OCI-LY7 (cell line): ENCODE results near the gene COPE. TPM values are rescaled to one million over a fixed set of nuclear protein-coding genes. Genes with fewer than 3 reads are reported as not detected.

ENCODE experiments used
- BruUV-seq: library from RNA; stranded (reverse); fragments of 400-500 nt; replicated peaks from 2 replicates; lab custom pipeline; 2021; lab: Mats Ljungman, UMichigan
- CTCF ChIA-PET: fragments of 300-600 bp; sonication (Branson Sonifier 250); formaldehyde crosslinking; loops from one replicate; lab custom pipeline; 2022; ENCODE audit warnings: antibody characterized with exemption; ENCODE audit not compliant: unreplicated experiment; lab: Charles Lee
- POLR2A ChIA-PET: fragments of 300-600 bp; sonication (Branson Sonifier 250); formaldehyde crosslinking; loops from one replicate; lab custom pipeline; 2022; ENCODE audit warnings: antibody characterized with exemption; lab: Charles Lee
- DNase-seq: peaks from one replicate; pipeline ENCODE4 v3.0.0-alpha.2; 2015; ENCODE audit warnings: low spot score
- H2AFZ ChIP-seq: fragments of 200-600 bp; sonication (generic), shearing (Covaris generic); 2 replicates; pipeline ENCODE4 v1.6.1; 2014; ENCODE audit warnings: mild to moderate bottlenecking, antibody characterized with exemption, low read length, moderate library complexity
- H3K27ac ChIP-seq: fragments of 200-600 bp; sonication (generic); 2 replicates; pipeline ENCODE4 v1.5.1; 2014; ENCODE audit warnings: mixed run types, low read depth, mild to moderate bottlenecking, moderate library complexity, low read length, inconsistent platforms; ENCODE audit not compliant: poor library complexity, severe bottlenecking
- H3K36me3 ChIP-seq: fragments of 200-600 bp; sonication (generic); 2 replicates; pipeline ENCODE4 v1.6.1; 2014; ENCODE audit warnings: mild to moderate bottlenecking, antibody characterized with exemption, low read length, moderate library complexity, mixed read lengths; ENCODE audit not compliant: insufficient read depth
- H3K4me1 ChIP-seq: fragments of 200-600 bp; sonication (generic); 2 replicates; pipeline ENCODE4 v1.5.1; 2014; ENCODE audit warnings: mild to moderate bottlenecking, low read length; ENCODE audit not compliant: insufficient read depth, poor library complexity, severe bottlenecking
- H3K4me2 ChIP-seq: fragments of 200-600 bp; sonication (generic); 2 replicates; pipeline ENCODE4 v1.6.1; 2014; ENCODE audit warnings: mild to moderate bottlenecking, low read length
- H3K4me3 ChIP-seq: fragments of 200-600 bp; sonication (generic); 2 replicates; pipeline ENCODE4 v1.5.1; 2014; ENCODE audit warnings: mild to moderate bottlenecking, low read depth, low read length; ENCODE audit not compliant: poor library complexity, severe bottlenecking
- H3K79me2 ChIP-seq: fragments of 200-600 bp; sonication (generic); 2 replicates; pipeline ENCODE4 v1.6.1; 2016; ENCODE audit warnings: low read depth, mild to moderate bottlenecking, low read length, moderate library complexity, mixed read lengths; ENCODE audit not compliant: insufficient read depth
- H3K9me2 ChIP-seq: fragments of 200-600 bp; sonication (generic); 2 replicates; pipeline ENCODE4 v1.6.1; 2016; ENCODE audit warnings: mild to moderate bottlenecking, low read length, mixed read lengths; ENCODE audit not compliant: insufficient read depth
- H3K9me3 ChIP-seq: fragments of 200-600 bp; sonication (generic); 2 replicates; pipeline ENCODE4 v1.6.1; 2014; ENCODE audit warnings: mild to moderate bottlenecking, mixed run types, low read length, mixed read lengths
- H4K20me1 ChIP-seq: fragments of 200-600 bp; sonication (generic); 2 replicates; pipeline ENCODE4 v1.6.1; 2014; ENCODE audit warnings: mild to moderate bottlenecking, antibody characterized with exemption, low read length, moderate library complexity, mixed read lengths; ENCODE audit not compliant: insufficient read depth
- CTCF ChIP-seq: fragments of 200-600 bp; sonication (generic); conservative IDR thresholded peaks from 2 replicates; pipeline ENCODE4 v1.5.1; 2014; ENCODE audit warnings: mild to moderate bottlenecking, antibody characterized with exemption, low read length, moderate library complexity, mixed read lengths
- EZH2phosphoT487 ChIP-seq: fragments of 200-600 bp; sonication (generic); IDR thresholded peaks from 2 replicates; pipeline ENCODE4 v1.6.1; 2018; ENCODE audit warnings: low read depth, borderline replicate concordance, mild to moderate bottlenecking, mixed run types, antibody characterized with exemption, low read length, moderate library complexity, mixed read lengths
- intact Hi-C: fragments of 100-400 bp; cut with micrococcal nuclease; formaldehyde crosslinking; loops from one replicate; pipeline ENCODE4 v1.10.0; 2022; ENCODE audit not compliant: unreplicated experiment
- total RNA-seq, 2 experiments: library from RNA; depleted of rRNA in 1 of 2; stranded (reverse); fragments of >200 nt in 1 of 2; shearing (Covaris generic) in 1 of 2; gene quantifications; 2 replicates each; pipeline ENCODE4 v1.2.3, GENCODE V29; 2014 to 2022

The COPE gene
- total RNA-seq, 2 experiments from 2014 or later = 255 to 256 TPM

GRCh38 chr19:18865106-18865972 lies 53.8 kb downstream of the COPE start:
- peaks cover 82% of the 10 kb centered on the region for H3K36me3 ChIP-seq
- BruUV-seq = no TSS peak
- H3K9me3 ChIP-seq = no peaks in the 10 kb centered on the region
- H4K20me1 ChIP-seq = peaks cover 8% of the 10 kb centered on the region; the same call in 1 of the 2 replicates
- CTCF ChIA-PET = no interaction called here
- no peak overlapping the region for H3K4me2 ChIP-seq
- H2AFZ ChIP-seq = no peak overlapping the region
- peaks cover 3% of the 10 kb centered on the region; the same call in 1 of the 2 replicates for H3K79me2 ChIP-seq
- H3K27ac ChIP-seq = no peak overlapping the region
- no peaks in the 10 kb centered on the region for H3K9me2 ChIP-seq
- no peak for TF ChIP-seq CTCF
- no peak for TF ChIP-seq EZH2phosphoT487
- DNase-seq = no peak
- H3K4me3 ChIP-seq = no peak overlapping the region
- H3K4me1 ChIP-seq = peaks cover 17% of the 10 kb centered on the region
- POLR2A ChIA-PET = no interaction called here
- intact Hi-C loops = no loop called here

- H4K20me1 ChIP-seq = peaks cover 11% of the 10 kb centered on the region; the same call in 1 of the 2 replicates
- no peak overlapping the region for H3K4me3 ChIP-seq
- intact Hi-C loops = no loop called here
- peaks cover 3% of the 10 kb centered on the region; the same call in 1 of the 2 replicates for H3K79me2 ChIP-seq
- BruUV-seq = no TSS peak
- TF ChIP-seq CTCF = no peak
- no peak for TF ChIP-seq EZH2phosphoT487
- no peaks in the 10 kb centered on the region for H3K9me3 ChIP-seq
- CTCF ChIA-PET = no interaction called here
- H3K36me3 ChIP-seq = peaks cover 96% of the 10 kb centered on the region
- peaks cover 17% of the 10 kb centered on the region for H3K4me1 ChIP-seq
- POLR2A ChIA-PET = no interaction called here
- H2AFZ ChIP-seq = no peak overlapping the region
- H3K4me2 ChIP-seq = no peak overlapping the region
- H3K27ac ChIP-seq = no peak overlapping the region
- no peak for DNase-seq
- no peaks in the 10 kb centered on the region for H3K9me2 ChIP-seq
Measured at GRCh38 chr19:18863843-18864362, 55.3 kb downstream of the COPE start.
